NCI-H748 (cell line): ENCODE results near the gene FAM43B.

ENCODE experiments used
- DNase-seq: peaks from one replicate; lab custom pipeline; 2025; ENCODE audit not compliant: unreplicated experiment; lab: John Stamatoyannopoulos, UW

The FAM43B gene

DNA sequence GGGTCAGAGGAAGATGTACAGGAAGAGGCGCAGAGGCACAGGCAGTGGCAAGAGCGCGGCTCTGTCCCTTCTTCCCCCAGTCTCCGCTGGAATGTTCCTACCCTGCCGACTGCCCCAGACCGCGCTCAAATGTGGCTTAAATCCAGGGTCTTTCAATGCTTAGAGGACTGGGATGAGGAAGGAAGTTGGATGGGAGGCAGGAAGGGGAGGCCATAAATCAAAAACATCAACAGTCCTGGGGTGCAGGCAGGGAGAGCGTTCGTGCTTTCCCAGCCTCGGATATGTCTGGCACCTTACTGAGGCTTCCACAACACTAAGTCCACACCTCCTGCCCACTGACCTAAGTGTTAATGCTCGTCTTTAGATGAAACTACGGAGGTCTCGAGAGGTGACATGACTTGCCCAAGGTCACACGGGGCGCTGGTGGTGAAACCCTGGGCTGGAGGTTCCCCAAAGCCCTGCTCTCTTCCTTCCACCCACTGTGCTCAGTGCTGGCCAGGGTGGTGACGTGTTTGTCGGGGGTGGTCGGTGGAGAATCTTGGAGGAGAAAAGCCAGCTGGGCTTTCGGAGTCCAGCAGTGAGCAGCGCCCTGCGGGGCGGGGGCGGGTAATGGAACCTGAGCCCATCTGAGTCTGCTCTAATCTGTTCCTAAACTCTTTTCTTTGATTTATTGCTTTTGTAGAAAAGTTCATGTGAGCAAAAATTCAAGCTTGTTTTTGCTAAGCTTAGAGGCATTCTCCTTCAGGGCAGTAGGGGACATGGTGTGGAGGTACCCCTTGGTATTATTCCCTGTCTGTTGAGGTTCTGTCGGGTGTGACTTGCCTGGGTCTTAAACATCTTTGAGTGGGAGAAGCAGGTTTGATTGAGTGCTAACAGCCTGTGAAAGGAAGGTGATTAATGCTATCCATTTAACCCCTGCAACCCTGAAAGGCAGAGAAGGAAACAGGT is 37.2 kb downstream of the FAM43B start:
- no peak for DNase-seq

DNA sequence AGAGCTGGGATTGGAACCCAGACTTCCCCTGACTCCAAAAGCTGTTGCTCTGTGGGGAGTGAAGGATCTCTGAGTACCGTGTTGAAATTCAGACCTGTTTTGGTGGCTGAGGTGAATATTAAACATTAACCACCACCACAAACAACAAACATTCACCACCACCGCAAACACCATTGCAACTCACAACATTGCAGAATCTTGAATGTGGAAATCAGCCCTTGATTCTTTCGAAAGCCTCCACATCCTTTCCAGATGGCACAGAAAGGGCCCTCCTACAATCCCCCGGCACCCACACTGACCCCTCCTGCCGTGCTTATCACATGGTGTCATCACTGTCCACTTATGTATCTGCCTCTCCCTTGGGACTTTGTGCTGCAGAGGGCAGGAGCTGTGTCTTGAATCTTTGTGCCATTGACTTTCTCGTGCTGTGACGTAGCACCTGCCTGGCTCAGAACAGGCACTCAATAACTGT is 38.0 kb downstream of the FAM43B start:
- no peak for DNase-seq

DNA sequence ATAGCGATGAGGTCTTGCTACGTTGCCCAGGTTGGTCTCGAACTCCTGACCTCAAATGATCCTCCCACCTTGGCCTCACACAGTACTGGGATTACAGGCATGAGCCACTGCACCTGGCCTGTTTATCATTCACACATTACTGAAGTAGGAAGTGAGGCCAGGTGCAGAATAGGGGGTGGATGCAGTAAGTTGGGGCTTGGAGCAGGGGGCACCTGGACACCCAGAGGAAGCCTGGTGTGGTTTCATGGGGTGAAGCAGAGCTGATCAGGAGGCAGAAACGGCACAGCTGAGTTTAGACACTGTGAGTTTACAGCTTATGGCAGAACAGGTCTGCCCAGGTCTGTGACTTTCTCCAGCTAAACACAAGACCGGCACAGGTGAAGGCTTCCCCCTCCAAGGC is 41.4 kb downstream of the FAM43B start:
- DNase-seq, result no peak

DNA sequence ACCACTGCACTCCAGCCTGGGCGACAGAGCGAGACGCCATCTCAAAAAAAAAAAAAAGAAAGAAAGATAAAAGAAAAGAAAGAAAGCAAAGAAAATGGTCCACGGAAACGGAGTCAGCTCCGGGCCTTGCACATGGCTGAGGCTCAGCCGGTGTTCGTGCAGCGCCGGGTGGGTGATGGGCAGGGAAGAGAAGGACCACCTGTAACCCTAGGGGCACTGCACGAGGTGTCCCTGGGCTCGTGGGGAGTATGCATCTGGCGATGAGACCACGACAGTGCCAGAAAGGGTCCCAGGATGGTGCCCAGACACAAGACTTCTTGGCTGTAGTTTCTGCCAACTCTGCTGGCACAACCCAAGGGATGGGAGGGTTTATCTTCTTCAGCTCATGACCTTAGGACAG is 42.4 kb downstream of the FAM43B start:
- no peak for DNase-seq

DNA sequence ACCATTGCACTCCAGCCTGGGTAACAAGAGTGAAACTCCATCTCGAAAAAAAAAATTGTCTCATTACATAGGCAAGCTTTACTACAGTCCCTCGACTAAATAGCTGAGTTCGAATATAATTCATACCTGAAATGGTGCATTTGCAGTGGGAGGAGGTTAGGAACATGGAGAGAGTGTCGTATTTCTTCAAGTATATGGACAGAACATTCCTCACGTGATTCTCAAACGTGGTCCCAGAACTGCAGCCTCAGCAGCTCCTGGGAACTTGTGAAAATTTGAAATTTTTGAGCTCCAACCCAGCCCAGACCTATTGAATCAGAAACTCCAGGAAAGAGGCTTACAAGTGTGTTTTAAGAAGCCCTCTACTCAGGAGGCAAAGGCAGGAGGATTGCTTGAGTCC is 43.7 kb downstream of the FAM43B start:
- no peak for DNase-seq

DNA sequence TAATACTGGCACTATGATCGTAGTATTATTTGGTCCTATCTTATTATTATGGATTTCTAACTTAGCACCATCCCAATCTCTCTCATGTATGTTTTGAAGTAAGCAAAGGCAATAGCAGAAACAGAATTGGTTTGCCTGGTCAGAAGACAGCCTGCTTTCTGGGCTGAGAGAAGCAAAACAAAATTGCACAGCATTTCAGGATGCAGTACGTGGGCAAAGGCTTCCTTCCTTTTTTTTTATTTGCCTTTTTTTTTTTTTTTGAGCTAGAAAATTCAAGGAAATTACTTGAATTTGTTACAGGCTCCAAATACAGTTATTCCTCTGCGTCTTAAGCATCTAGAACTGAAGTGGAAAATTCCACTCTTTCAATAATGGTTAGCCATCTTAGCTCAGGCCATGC is 45.3 kb downstream of the FAM43B start:
- DNase-seq, result no peak

DNA sequence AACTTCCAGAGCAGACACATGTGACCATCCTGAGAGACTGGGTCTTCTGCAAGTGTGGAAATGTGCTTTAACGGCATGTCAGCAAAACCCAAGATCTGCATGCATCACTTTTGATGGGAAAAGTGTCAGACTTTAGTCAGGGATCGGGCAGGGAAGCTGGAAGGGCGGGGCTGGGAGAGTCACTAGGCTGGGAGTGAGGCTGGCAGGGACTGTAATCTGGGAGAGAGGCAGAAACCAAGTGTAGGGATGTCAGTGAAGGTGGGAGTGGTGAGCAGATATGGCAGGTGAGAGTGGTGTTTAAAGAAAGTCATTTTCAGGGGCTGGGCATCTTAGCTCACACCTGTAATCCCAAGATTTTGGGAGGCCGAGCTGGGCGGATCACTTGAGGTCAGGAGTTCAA is 47.8 kb downstream of the FAM43B start:
- DNase-seq, result no peak

DNA sequence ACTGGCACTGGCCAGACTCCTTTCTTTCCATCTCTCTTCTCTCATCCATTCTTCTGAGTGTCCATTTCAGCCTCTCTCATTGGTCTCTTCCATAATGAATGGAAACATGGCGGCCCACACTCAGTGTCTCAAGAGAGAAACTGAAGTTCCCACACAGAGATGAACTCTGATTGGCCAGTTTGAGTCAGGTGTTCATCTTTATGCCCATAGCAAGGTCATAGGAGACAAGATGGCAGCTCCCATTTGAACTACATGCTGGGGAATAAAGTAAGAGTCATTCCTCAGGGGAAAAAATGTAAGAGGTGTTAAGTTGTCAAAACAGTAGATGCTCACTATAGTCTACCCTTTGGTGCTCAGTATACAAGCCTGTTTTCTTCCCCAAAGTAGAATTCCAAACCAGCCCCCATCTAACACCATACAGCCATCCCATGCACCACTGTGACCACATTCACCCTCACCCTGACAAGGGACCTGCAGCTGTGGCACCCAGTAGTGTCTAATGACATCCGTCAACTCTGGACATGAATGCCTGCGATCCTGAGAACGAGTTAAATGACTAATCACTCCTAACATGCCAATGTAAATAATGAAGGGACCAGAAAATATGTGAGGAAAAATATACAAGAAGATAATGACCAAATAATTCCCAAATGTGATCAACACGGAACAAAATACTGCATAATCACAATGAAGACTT is 48.9 kb downstream of the FAM43B start:
- no peak for DNase-seq

DNA sequence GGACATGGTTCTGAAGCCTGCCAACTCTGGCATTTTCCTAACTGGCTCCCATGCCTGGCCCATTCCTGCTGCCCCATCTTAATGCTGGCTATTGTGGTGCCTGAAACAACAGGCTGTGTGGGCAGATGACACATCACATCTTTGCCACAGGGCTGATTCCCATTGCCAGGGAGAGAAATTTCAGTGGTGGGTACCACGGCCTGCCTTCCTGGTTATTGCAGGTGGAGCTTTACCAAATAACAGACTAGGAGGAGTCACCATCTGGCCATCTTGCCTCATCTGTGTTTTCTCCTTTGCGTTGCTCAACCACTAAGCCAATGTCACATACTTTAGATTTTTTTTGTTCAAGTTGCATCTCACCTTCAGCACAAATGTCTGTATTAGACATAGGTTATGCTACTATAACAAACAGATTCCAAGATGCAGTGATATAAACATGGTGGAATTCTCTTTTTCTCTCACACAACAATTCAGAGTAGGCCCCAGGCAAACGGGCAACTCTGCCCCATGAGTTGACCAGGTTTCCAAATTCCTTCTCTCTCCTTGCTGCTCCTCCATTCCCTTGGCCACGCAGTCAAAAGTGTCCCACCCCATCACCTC is 50.6 kb downstream of the FAM43B start:
- no peak for DNase-seq

DNA sequence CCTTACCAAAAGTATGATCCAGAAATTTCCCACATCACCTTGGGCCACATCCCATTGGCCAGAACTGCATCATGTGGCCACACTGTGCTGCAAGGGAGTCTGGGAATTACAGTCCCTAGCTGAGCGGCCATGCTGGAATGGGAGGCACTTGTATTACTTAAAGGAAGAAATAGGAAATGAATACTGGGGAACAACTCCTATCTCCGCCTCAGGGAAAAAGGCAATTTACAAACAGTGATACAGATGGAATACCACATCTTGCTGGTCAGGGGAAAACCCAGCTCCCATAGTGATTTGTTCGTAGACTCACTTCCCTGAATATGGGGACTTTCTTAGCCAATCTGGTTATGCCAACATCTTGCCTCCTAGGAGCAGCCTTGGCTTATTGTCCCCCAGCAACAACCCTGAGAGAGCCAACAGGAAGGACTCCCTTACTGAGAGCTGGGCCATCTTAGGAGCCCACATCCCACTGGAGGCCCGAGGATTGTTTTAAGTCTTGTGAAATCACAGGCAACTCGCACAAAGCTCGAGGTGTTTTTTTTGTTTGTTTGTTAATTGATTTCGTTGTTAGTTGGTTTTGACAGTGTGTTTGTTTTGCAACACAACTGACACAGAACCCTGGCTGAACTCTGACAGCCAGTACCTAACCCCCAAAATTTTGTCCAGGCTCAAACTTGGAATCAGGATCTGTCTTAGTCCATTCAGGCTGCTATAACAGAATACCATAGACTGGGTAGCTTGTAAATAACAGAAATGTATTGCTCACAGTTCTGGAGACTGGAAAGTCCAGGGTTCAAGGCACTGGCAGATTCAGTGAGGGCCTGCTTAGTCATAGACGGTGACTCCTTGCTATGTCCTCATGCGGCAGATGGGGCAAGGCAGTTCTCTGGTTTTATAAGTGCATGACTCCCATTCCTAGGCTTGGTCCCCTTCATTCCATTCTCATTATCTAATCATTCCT is 51.4 kb downstream of the FAM43B start:
- DNase-seq, result no peak
